Measurements from ENCODE around the gene HACL1.
"Not testable (repeated sequence)": the region's sequence is repeated elsewhere in the genome, so short reads cannot be mapped to it uniquely, and the experiment has no call there.

HACL1 gene

GRCh38 chr3:15629860-15630597, 28.7 kb upstream of the HACL1 start:
- peak; percentile 26; the same call in 1 of the 2 replicates for TF ChIP-seq CTCF (IDR thresholded peaks at IDR 0.05; ENCODE audit: low read depth, low read length)

GRCh38 chr3:15628967-15629366, 27.6 kb upstream of the HACL1 start:
- no peak for TF ChIP-seq CTCF (IDR thresholded peaks at IDR 0.05; ENCODE audit: low read depth, low read length)
- H3K4me3 ChIP-seq (ENCODE audit: low read depth, low read length), result no peak overlapping the region

More at GRCh38 chr3:15629860-15630597, 28.7 kb upstream of the HACL1 start:
- H3K4me3 ChIP-seq (ENCODE audit: low read depth, low read length), result peak overlapping the region; percentile 47

- no peak overlapping the region for H3K4me3 ChIP-seq (ENCODE audit: low read depth, low read length)
- no peak for TF ChIP-seq CTCF (IDR thresholded peaks at IDR 0.05; ENCODE audit: low read depth, low read length)
Measured at GRCh38 chr3:15623535-15624440, 22.4 kb upstream of the HACL1 start.

GRCh38 chr3:15619659-15620464, 18.5 kb upstream of the HACL1 start:
- not testable (repeated sequence) for H3K4me3 ChIP-seq (ENCODE audit: low read depth, low read length)

GRCh38 chr3:15616053-15616452, 14.7 kb upstream of the HACL1 start:
- H3K4me3 ChIP-seq (ENCODE audit: low read depth, low read length), result no peak overlapping the region
- no peak for TF ChIP-seq CTCF (IDR thresholded peaks at IDR 0.05; ENCODE audit: low read depth, low read length)

GRCh38 chr3:15614958-15615357, 13.6 kb upstream of the HACL1 start:
- no peak overlapping the region for H3K4me3 ChIP-seq (ENCODE audit: low read depth, low read length)
- TF ChIP-seq CTCF (IDR thresholded peaks at IDR 0.05; ENCODE audit: low read depth, low read length), result no peak

GRCh38 chr3:15612001-15612400, 10.6 kb upstream of the HACL1 start:
- no peak for TF ChIP-seq CTCF (IDR thresholded peaks at IDR 0.05; ENCODE audit: low read depth, low read length)
- H3K4me3 ChIP-seq (ENCODE audit: low read depth, low read length), result no peak overlapping the region
